Iris pigment epithelial cell (primary cell): Measurements from ENCODE around the gene TSPYL4.
"Not testable (repeated sequence)": the region's sequence is repeated elsewhere in the genome, so short reads cannot be mapped to it uniquely, and the experiment has no call there.

Experiments
- DNase-seq: peaks from one replicate; pipeline ENCODE4 v3.0.0-alpha.2; 2011; ENCODE audit warnings: low read depth

Gene TSPYL4

GRCh38 chr6:116253505-116254296 is at the start of gene TSPYL4:
Gene TSPYL4, minus strand, starts transcription at chr6:116254075. Its CDS starts 67 bp downstream, at chr6:116254008.
- peak; percentile 95 for DNase-seq

- DNase-seq: no peak
Measured at GRCh38 chr6:116301104-116301503, 47.2 kb upstream of the TSPYL4 start.

- DNase-seq: no peak
Measured at GRCh38 chr6:116300566-116300965, 46.7 kb upstream of the TSPYL4 start.

GRCh38 chr6:116298973-116299372 is 45.1 kb upstream of the TSPYL4 start:
- no peak for DNase-seq

- no peak for DNase-seq
Measured at GRCh38 chr6:116298273-116298672, 44.4 kb upstream of the TSPYL4 start.

- DNase-seq: no peak
Measured at GRCh38 chr6:116292553-116292952, 38.7 kb upstream of the TSPYL4 start.

- DNase-seq: peak; percentile 36
Measured at GRCh38 chr6:116291701-116292396, 38.0 kb upstream of the TSPYL4 start.

GRCh38 chr6:116290799-116291198 is 36.9 kb upstream of the TSPYL4 start:
- DNase-seq: no peak

GRCh38 chr6:116289876-116290275 is 36.0 kb upstream of the TSPYL4 start:
- DNase-seq: no peak

- peak; percentile 66 for DNase-seq
Measured at GRCh38 chr6:116287689-116288282, 33.9 kb upstream of the TSPYL4 start.

- no peak for DNase-seq
Measured at GRCh38 chr6:116286773-116287358, 33.0 kb upstream of the TSPYL4 start.

GRCh38 chr6:116284984-116285383 is 31.1 kb upstream of the TSPYL4 start:
- not testable (repeated sequence) for DNase-seq

GRCh38 chr6:116283191-116283590 is 29.3 kb upstream of the TSPYL4 start:
- DNase-seq: no peak

- no peak for DNase-seq
Measured at GRCh38 chr6:116282698-116283097, 28.8 kb upstream of the TSPYL4 start.

GRCh38 chr6:116280933-116281316 is 27.1 kb upstream of the TSPYL4 start:
- DNase-seq: no peak

- no peak for DNase-seq
Measured at GRCh38 chr6:116280161-116280932, 26.5 kb upstream of the TSPYL4 start.

GRCh38 chr6:116279232-116280160 is 25.6 kb upstream of the TSPYL4 start, which contains the start of gene TSPYL1:
Gene TSPYL1, minus strand, starts transcription at chr6:116279930. Its CDS starts 100 bp downstream, at chr6:116279830.
- peak; percentile 97 for DNase-seq

GRCh38 chr6:116278854-116279231 is 25.0 kb upstream of the TSPYL4 start:
- no peak for DNase-seq

- no peak for DNase-seq
Measured at GRCh38 chr6:116278481-116278829, 24.6 kb upstream of the TSPYL4 start.

GRCh38 chr6:116277124-116277523 is 23.2 kb upstream of the TSPYL4 start:
- DNase-seq: no peak
